Stimulated activated naive CD8-positive, alpha-beta T cell treated with anti-CD3 and anti-CD28 coated beads, Interleukin-15, Interleukin-2, amounts not matched to agents 100 U/mL and 50 U/mL, for 24 hours (primary cell): ENCODE measurements around the gene AP1S3.

ENCODE experiments used
- ATAC-seq: fragments of 150-1000 bp; cut with Tn5 transposase; one replicate; pipeline ENCODE4 v1.10.0; 2021
- DNase-seq: peaks from one replicate; pipeline ENCODE4 v3.0.0; 2021

The AP1S3 gene

DNA sequence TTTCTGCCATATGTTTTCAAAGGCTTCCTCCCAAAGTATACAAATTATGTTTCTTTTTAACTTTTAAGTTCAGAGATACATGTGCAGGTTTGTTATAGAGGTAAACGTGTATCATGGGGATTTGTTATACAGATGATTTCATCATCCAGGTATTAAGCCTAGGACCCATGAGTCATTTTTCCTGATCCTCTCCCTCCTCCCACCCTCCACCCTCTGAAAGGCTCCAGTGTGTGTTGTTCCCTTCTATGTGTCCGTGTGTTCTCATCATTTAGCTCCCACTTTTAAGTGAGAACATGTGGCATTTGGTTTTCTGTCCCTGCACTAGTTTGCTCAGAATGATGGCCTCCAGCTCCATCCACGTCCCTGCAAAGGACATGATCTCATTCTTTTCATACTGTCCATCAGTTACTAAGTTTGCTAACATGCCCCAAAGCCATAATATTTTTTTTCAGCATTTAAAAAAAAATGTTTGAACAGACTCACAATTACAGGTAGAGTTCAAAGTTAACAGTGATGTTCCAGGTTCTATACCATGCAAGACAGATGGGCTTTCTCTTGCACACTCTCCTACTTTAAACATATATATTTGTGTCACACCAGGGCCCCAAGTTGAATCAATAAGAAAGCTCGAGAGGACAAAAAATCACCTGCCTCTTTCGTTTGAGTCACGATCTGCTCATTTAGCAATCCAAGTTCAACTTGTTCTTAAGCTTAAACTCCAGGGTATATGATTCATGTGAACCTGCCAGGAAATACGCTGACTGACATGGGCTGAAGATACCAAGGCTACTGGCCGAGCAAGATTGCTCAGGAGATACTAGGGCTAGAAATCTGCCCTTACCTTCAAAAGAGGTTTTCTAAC lies 77.6 kb downstream of the AP1S3 start:
- no peak for ATAC-seq
- no peak for DNase-seq

GRCh38 chr2:223758131-223758840 lies 79.1 kb downstream of the AP1S3 start:
- no peak for DNase-seq

GRCh38 chr2:223753940-223754339 lies 83.4 kb downstream of the AP1S3 start:
- no peak for DNase-seq
- ATAC-seq, result no peak

More at GRCh38 chr2:223758131-223758840, 79.1 kb downstream of the AP1S3 start:
- ATAC-seq, result no peak

DNA sequence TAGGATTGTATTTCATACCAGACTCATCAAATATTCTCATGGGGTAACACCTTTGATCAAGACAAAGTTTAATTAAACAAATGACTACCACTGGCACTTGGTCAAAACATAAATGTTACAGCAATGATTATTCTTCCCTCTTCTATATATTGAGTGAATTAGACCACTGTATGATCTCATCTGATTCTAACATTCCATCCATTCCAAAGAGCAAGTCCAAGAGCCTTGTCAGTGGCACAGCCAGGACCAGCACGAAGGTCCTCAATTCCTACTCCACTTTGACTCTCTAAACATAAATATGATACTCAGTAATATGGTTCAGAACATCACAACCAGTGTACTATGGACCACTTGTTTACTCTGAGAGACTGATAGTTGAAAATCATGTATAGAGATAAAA lies 86.4 kb downstream of the AP1S3 start:
- DNase-seq (no peak), ATAC-seq (no peak)

GRCh38 chr2:223747392-223748042 lies 89.9 kb downstream of the AP1S3 start:
- DNase-seq (no peak), ATAC-seq (no peak)

DNA sequence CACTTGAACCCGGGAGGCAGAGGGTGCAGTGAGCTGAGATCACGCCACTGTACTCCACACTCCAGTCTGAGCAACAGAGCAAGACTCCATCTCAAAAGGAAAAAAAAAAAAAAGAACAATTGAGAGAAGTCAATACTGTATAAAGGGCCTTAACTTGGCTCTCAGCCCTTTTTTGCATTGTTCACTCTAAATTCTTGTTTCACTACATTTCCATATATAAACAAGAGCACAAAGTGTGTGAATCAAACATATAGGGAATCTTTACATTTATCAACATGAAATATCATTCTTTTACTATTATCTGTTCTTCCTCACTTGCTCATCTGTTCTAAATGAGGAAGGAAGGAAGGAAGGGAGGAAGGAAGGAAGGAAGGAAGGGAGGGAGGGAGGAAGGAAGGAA lies 90.8 kb downstream of the AP1S3 start:
- ATAC-seq (no peak), DNase-seq (no peak)

GRCh38 chr2:223744580-223744979 lies 92.8 kb downstream of the AP1S3 start:
- no peak for ATAC-seq
- DNase-seq, result no peak

DNA sequence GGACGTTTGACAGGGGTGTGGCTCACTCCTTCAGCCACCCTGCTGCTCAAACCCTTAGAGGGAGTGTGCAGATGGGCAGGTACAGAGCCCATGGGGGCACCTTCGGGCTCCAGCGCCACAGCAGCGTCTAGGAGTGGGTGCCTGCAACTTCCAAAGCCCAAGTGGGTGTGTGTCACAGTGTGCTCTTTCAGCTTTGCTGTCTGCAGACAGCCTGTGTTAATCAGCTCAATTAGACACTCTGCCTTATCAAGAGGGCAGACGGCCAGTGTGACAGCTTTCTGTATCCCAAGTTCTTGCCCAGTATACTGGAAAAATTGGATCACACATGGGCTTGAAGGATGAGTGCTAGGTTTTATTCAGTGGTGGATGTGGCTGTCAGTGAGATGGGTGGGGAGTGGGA lies 96.7 kb downstream of the AP1S3 start:
- no peak for ATAC-seq
- no peak for DNase-seq

DNA sequence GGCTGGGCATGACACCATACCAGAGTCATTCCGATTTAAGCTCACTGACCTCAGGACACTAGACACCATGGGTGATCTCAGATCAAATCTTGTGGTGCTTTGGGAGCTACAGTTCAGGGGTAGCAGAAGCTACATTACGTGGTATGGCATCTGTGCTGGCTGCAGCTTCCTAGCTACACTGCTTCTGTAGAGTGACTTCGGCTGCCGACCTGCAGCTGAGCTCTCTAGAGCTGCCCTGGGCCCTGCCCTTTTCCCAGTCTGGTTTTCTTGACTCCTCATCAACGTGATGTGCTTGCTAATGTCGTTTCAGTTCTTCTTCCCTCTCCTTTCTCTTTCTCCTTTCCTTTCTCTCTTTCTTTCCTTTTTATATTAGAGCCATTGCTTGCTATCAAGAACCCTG lies 100.2 kb downstream of the AP1S3 start:
- no peak for ATAC-seq
- no peak for DNase-seq

DNA sequence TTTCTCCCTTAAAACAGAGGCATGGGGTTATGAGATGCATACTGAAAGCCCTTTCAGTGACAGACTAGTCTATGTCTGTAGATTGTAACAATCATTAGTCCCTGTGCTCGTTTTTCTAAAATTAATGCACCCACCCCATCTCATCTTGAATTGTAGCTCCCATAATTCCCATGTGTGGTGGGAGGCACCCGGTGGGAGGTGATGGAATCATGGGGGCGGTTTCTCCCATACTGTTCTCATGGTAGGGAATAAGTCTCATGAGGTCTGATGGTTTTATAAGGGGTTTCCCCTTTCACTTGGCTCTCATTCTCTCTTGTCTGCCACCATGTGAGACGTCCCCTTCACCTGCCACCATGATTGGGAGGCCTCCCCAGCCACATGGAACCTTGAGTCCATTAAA lies 100.9 kb downstream of the AP1S3 start:
- ATAC-seq (no peak), DNase-seq (no peak)

GRCh38 chr2:223735659-223736244 lies 101.6 kb downstream of the AP1S3 start:
- ATAC-seq, result no peak
- no peak for DNase-seq

- no peak for ATAC-seq
Observed at GRCh38 chr2:223735035-223735640, 102.2 kb downstream of the AP1S3 start.

GRCh38 chr2:223734346-223734745 lies 103.0 kb downstream of the AP1S3 start:
- no peak for ATAC-seq
- DNase-seq, result no peak

More at GRCh38 chr2:223735035-223735640, 102.2 kb downstream of the AP1S3 start:
- no peak for DNase-seq

DNA sequence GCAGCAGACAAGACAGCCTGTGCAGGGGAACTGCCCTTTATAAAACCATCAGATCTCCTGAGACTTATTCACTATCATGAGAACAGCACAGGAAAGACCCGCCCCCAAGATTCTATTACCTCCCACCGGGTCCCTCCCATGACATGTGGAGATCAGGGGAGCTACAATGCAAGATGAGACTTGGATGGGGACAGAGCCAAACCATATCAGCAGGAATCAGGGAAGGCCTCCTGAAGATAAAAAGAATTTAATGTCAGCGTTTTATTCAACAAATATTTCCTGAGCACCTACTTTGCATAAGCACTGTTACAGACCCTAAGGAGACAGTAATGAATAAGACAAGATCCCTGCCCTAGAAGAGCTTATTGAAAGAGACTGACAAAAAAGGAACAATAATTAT lies 105.0 kb downstream of the AP1S3 start:
- no peak for ATAC-seq
- DNase-seq, result no peak

DNA sequence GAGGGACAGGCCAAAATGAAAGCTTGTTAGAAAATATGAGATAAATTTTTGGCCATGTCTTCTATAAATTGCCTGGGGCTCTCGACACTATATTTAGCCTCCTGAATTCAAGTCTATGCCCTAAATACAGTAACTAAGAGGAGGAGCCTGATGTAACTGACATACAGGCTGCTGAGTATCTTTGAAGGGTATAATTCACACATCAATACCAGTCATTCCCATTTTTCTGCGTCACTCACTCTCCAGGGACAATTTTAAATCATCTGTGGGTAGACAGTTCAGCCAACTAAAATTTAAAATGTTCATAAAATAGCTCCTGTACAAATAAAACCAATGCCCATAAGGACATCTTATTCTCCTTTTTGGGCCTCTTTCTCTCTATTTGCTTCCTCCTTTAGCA lies 105.9 kb downstream of the AP1S3 start:
- DNase-seq, result no peak
- no peak for ATAC-seq

DNA sequence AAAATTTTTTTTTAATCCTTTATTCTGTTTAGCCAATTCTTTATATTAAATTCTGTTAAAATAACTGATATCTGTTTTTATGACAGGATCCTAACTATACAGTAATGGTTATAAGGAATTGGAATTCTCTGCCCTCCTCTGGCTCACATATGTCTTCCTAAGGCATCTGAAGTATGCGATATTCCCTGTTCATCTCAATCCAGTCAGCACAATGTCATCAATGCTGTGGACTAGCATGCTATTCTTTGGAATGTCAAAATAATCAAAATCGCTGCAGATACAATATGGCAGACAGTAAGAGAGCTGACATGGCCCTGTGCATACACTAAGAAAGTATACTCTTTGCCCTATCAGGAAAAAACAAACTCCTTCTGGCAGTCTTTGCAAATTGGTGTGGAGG lies 107.6 kb downstream of the AP1S3 start:
- ATAC-seq (no peak), DNase-seq (no peak)

DNA sequence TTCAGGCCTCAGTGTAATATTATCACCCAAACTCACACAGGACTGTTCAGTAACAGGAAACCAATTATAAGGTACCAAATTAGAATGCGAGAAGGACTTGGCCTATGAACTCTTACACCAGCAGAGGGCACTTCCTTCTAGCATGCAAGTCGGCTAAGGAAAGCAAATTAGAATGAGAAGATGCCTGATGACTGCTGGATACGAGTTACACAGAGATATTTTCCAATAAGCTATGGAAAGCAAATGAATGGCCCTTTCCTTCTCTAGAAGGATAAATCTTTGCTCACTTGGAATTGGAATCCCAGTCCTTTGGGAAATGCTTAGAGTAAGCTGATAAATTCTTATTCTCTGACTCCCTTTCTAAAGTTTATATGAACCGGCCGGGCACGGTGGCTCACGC lies 109.8 kb downstream of the AP1S3 start:
- ATAC-seq, result peak; percentile 57
- DNase-seq, result no peak

- DNase-seq (no peak), ATAC-seq (no peak)
Observed at GRCh38 chr2:223725986-223726970, 111.1 kb downstream of the AP1S3 start.

DNA sequence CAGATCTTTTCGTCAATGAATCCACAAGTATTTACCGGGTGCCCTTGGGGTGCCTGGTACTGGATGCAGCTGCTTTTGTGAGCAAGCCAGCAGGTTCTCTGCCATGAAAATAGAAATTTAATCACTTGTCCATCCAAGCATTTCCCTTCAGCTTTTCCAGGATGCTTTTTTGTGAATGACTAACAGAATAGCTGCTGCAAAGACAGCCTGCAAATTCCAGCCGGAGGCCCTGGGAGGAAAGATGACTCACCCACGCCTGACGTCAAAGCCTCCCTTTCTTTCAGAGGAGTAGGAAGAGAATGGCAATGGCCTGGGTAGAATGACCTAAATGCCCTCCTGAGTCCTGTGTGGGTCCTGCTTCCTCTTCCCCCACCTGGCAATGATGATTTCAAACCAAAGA lies 111.9 kb downstream of the AP1S3 start:
- DNase-seq, result no peak
- no peak for ATAC-seq

DNA sequence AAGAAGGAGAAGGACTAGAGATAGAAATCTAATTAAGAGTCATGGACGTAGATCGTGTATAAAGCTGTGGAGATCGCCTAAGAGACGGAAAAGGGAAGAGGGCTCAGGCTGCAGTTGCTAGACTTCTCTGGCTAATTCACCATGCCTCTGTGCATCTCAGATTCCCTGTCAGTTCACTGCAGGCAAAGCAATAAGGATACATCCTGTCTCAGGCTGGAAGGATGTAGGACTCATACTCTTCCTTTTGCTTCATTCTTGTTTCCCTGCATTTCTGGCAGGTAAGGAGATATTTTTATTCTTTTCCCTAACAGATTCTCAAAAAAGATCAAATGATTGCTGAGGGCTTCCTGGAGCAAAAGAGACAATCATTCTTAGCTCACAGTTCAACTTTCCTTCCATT lies 112.5 kb downstream of the AP1S3 start:
- DNase-seq, result no peak
- ATAC-seq, result no peak

DNA sequence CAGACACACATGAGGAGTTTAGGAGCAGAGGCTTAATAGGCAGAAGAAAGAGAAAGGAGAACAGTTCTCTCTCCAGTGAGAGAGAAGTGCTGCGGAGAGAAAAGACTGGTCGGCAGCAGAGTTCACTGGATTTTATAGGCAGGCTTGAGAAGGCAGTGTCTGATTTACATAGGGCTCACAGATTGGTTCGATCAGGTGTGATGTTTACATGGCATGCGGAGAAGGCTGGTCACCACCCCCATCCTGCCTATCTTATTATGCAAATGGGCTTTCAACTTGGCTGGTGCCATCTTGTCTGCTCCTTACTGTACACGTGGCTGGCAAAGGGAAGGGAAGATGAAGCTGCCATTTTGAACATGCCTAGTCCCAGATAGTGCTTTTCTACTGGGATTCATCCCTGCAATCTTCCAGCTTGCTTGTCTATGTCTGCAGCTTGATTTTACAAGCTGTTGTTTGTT lies 113.4 kb downstream of the AP1S3 start:
- DNase-seq, result no peak
- ATAC-seq, result no peak
